Tibial nerve (tissue), 4 donors: ENCODE data around the gene ABHD11.

Experiments
- EP300 ChIP-seq, 2 donors: sonication (generic); formaldehyde crosslinking; IDR thresholded peaks; one replicate each; pipeline ENCODE4 v1.6.1; 2017; ENCODE audit warnings: antibody characterized with exemption in 2 of 2, mild to moderate bottlenecking in 1 of 2
- POLR2A ChIP-seq, 2 donors: fragments of 450-650 bp; IDR thresholded peaks; one replicate each; pipeline ENCODE4 v1.6.1; 2017; ENCODE audit warnings: antibody characterized with exemption in 2 of 2, mild to moderate bottlenecking in 2 of 2, moderate library complexity in 2 of 2
- TF ChIP-seq, protein P1 (sequence below), 5 experiments: fragments of 200-600 bp in 3 of 5; fragments of 450-650 bp in 2 of 5; sonication (generic) in 3 of 5; IDR thresholded peaks; one replicate each; pipeline ENCODE4 v1.5.1; 2016 to 2019; ENCODE audit warnings: antibody characterized with exemption in 5 of 5, mild to moderate bottlenecking in 3 of 5, moderate library complexity in 2 of 5

- TF ChIP-seq EP300 (IDR thresholded peaks at IDR 0.05) (no peak), POLR2A (IDR thresholded peaks at IDR 0.05) (no peak)
- TF ChIP-seq, protein P1, sequence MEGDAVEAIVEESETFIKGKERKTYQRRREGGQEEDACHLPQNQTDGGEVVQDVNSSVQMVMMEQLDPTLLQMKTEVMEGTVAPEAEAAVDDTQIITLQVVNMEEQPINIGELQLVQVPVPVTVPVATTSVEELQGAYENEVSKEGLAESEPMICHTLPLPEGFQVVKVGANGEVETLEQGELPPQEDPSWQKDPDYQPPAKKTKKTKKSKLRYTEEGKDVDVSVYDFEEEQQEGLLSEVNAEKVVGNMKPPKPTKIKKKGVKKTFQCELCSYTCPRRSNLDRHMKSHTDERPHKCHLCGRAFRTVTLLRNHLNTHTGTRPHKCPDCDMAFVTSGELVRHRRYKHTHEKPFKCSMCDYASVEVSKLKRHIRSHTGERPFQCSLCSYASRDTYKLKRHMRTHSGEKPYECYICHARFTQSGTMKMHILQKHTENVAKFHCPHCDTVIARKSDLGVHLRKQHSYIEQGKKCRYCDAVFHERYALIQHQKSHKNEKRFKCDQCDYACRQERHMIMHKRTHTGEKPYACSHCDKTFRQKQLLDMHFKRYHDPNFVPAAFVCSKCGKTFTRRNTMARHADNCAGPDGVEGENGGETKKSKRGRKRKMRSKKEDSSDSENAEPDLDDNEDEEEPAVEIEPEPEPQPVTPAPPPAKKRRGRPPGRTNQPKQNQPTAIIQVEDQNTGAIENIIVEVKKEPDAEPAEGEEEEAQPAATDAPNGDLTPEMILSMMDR (IDR thresholded peaks at IDR 0.05), result no peak
Observed at GRCh38 chr7:73721377-73721817, 17.2 kb downstream of the ABHD11 start.
